GM12864 (cell line): ENCODE results near the gene HIPK1.

Experiments used
- DNase-seq: peaks from one replicate; pipeline ENCODE4 v3.0.0-alpha.2; 2011; ENCODE audit warnings: low read depth
- H3K4me3 ChIP-seq: 2 replicates; pipeline ENCODE4 v1.5.1; 2011; ENCODE audit warnings: mild to moderate bottlenecking, low read depth, low read length, control low read depth
- TF ChIP-seq, protein P1 (sequence below): IDR thresholded peaks from 2 replicates; pipeline ENCODE4 v1.5.1; 2011; ENCODE audit warnings: low read depth, mild to moderate bottlenecking, moderate library complexity, low read length, control low read depth, inconsistent platforms; ENCODE audit errors: missing control alignments

The HIPK1 gene

GRCh38 chr1:113891631-113892220 lies 37.4 kb upstream of the HIPK1 start:
- H3K4me3 ChIP-seq: no peak overlapping the region
- DNase-seq: no peak
- TF ChIP-seq, protein P1, sequence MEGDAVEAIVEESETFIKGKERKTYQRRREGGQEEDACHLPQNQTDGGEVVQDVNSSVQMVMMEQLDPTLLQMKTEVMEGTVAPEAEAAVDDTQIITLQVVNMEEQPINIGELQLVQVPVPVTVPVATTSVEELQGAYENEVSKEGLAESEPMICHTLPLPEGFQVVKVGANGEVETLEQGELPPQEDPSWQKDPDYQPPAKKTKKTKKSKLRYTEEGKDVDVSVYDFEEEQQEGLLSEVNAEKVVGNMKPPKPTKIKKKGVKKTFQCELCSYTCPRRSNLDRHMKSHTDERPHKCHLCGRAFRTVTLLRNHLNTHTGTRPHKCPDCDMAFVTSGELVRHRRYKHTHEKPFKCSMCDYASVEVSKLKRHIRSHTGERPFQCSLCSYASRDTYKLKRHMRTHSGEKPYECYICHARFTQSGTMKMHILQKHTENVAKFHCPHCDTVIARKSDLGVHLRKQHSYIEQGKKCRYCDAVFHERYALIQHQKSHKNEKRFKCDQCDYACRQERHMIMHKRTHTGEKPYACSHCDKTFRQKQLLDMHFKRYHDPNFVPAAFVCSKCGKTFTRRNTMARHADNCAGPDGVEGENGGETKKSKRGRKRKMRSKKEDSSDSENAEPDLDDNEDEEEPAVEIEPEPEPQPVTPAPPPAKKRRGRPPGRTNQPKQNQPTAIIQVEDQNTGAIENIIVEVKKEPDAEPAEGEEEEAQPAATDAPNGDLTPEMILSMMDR: no peak

DNA sequence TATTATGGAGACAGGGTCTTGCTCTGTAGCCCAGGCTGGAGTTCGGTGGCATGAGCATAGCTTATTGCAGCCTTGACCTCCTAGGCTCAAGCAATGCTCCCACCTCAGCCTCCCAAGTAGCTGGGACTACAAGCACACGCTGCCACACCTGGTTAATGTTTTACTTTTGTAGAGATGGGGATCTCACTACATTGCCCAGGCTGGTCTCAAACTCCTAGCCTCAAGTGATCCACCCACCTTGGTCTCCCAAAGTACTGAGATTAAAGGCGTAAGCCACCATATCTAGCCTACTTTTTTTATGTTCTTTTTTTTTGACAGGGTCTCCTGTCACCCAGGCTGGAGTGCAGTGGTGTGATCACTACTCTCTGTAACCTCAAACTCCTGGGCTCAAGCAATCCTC lies 35.9 kb upstream of the HIPK1 start:
- TF ChIP-seq, protein P1: no peak
- no peak overlapping the region for H3K4me3 ChIP-seq
- no peak for DNase-seq

DNA sequence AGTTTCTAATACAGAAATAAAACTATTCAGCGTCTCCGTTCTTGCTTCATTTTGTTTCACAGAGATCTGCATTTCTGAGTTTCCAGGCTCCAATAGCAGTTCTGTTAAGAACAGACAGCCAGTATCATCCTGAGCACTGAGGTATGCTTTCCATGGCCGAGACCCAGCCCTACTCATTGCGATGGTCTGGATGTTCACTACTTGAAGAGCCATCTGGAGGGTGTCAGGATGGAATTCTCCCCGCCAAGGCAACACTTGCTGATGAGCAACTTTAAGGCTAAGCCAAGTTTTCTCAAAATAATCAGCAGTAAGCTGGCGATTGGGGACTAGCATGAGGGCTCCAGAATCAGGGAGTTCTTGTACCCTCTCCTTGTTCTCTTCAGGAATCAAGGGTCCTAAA lies 34.0 kb upstream of the HIPK1 start:
- TF ChIP-seq, protein P1: no peak
- no peak overlapping the region for H3K4me3 ChIP-seq
- no peak for DNase-seq

DNA sequence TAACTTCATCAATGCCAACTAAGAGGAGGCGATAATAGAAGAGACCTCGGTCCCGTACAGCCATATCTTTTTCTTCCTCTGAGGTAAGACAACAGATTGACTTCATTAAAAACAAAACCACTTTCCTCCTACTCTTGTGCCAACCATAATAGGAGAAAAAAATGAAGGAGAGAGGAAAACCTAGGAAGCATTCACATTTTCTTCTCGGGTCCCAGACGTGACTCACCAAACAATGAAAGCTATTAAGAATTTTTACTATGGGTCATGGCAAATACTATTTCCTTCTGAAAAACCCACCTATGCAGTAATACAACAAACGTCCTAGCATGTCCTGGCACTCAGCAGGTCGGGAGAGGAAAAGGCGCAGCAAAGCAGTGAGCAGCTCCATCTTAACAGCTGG lies 33.2 kb upstream of the HIPK1 start:
- TF ChIP-seq, protein P1: no peak
- H3K4me3 ChIP-seq: no peak overlapping the region
- DNase-seq: no peak

DNA sequence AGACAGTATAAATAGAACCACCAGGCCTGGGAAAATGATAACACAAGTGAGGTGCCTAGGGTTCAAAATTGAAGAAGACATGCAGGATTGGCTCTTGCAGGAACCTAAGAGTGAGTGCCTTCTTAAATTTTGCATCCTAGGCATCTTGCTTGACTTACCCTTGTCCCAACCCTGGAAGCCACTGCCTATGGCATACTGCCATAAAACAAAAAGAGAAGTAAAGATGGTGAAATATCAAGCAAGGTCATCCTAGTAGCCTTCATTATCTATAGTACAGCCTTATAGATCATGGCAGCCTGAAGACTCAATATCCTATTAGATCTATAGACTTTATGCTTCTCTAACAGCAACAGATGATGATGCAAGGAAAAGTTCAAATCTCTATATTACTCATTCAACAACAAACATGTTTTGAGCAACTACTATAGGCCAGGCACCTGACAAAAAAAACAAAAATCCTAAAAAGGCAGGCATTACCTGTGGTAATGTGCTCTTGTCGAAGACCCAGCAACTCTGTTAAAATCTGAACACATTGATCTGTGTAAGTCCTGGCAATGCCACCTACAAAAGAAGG lies 30.8 kb upstream of the HIPK1 start:
- no peak for DNase-seq
- H3K4me3 ChIP-seq: no peak overlapping the region
- TF ChIP-seq, protein P1: no peak

GRCh38 chr1:113899111-113899510 lies 30.0 kb upstream of the HIPK1 start:
- no peak overlapping the region for H3K4me3 ChIP-seq
- DNase-seq: no peak
- TF ChIP-seq, protein P1: no peak

DNA sequence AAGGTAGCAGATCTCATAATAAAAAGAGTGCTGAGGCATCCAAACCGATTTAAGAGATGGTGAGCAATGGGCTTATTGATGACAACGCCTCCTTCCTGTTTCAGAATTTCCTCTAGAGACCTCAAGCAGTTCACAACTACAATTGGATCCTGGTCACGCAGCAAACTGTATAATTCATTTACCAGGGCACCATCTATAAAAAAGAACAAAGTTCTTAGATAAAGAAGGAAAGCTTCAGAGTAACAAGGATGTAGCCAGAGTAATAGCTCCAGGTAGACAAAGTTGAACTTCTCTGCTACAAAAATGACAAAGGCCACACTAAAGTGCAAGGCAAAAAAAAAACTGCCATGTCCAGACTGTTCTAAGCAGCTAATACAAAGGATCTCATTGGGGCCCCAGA lies 27.9 kb upstream of the HIPK1 start:
- TF ChIP-seq, protein P1: no peak
- H3K4me3 ChIP-seq: no peak overlapping the region
- DNase-seq: no peak
